GM19324 (cell line): Measurements from ENCODE around the gene DHX15.

Experiments used
- ATAC-seq: cut with Tn5 transposase; IDR thresholded peaks from one replicate; pipeline ENCODE4 v1.9.1; 2021; ENCODE audit warnings: mild to moderate bottlenecking, moderate library complexity; ENCODE audit not compliant: unreplicated experiment, low FRiP score

DHX15 gene

GRCh38 chr4:24496597-24496996 is 87.8 kb downstream of the DHX15 start:
- ATAC-seq, result no peak

DNA sequence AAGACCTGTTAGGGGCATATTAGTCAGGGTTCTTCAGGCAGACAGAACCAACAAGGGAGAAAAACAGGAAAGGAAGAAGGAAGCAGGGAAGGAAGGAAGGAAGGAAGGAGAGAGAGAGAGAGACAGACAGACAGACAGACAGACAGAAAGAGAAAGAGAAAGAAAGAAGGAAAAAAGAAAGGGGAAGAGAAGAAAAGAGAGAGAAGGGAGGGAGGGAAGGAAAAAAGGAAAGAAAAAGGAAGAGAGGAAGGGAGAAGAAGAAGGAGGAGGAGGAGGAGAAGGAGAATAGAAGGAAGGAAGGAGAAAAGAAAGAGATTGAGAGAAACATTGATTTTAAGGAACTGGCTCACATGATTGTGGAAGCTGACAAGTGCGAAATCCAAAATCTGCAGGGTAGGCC is 89.0 kb downstream of the DHX15 start:
- ATAC-seq, result no peak

- ATAC-seq, result no peak
Measured at GRCh38 chr4:24489870-24490269, 94.5 kb downstream of the DHX15 start.

DNA sequence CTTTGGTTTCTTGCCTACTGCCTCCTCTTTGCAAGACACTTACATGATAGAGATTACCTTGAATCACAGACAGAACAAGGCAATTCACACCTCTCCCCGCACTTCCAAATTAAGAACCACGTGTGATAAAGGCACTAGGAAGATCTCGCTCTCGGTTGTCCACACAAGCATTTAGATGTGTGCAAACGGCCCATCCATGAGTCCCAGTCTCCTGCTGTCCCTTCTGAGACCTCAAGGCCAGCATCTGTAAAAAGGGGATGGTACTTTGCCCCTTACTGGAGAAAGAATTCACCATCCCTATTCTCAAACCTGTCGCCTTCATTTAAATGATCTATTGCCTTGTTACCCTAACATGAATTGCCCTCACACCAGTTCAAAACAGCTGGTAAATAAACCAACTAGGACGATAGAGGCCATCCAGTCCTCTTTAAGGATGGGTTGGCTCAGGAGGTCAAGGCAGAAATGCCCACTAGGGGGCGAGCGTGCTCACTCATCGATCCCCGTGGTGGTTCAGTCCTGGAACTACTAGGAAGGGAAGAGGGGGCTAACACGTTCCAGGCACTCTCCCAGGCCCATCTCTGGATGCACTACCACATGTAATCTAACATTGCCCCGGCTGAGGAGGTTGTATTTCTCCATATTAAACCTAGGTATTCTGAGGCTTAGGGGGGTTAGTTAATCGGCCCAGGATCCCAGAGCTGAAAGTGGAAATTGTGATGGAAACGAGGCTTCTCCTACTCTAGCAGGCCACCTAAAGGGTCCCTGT is 95.8 kb downstream of the DHX15 start:
- ATAC-seq, result no peak

DNA sequence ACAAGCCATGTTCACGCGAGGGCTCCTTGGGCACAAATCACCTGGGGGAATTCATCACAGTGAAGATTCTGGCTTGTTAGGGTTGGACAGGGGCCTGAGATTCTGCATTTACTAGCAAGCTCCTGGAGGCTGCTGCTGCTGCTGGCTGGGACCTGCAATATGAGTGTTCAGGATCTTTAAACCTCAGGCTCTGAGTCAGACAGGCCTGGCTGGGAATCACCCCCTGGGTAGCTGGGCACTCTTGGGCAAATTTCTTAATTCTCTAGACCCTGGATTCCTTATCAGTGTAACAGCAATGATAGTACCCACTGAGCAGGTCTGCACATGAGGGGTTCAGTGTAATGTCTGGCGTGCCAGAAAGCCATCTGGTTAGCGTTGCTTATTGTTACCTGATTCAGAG is 101.5 kb downstream of the DHX15 start:
- no peak for ATAC-seq

GRCh38 chr4:24477919-24478318 is 106.4 kb downstream of the DHX15 start:
- no peak for ATAC-seq
